OCI-LY7 (cell line): ENCODE results near the gene STIM1. TPM values are rescaled to one million over a fixed set of nuclear protein-coding genes. Genes with fewer than 3 reads are reported as not detected.
A peak's percentile ranks its signal among the peaks of the same experiment; 100 is the strongest.

Experiments used
- BruUV-seq: library from RNA; stranded (reverse); fragments of 400-500 nt; replicated peaks from 2 replicates; lab custom pipeline; 2021; lab: Mats Ljungman, UMichigan
- CTCF ChIA-PET: fragments of 300-600 bp; sonication (Branson Sonifier 250); formaldehyde crosslinking; loops from one replicate; lab custom pipeline; 2022; ENCODE audit warnings: antibody characterized with exemption; ENCODE audit not compliant: unreplicated experiment; lab: Charles Lee
- POLR2A ChIA-PET: fragments of 300-600 bp; sonication (Branson Sonifier 250); formaldehyde crosslinking; loops from one replicate; lab custom pipeline; 2022; ENCODE audit warnings: antibody characterized with exemption; lab: Charles Lee
- DNase-seq: peaks from one replicate; pipeline ENCODE4 v3.0.0-alpha.2; 2015; ENCODE audit warnings: low spot score
- H2AFZ ChIP-seq: fragments of 200-600 bp; sonication (generic), shearing (Covaris generic); 2 replicates; pipeline ENCODE4 v1.6.1; 2014; ENCODE audit warnings: mild to moderate bottlenecking, antibody characterized with exemption, low read length, moderate library complexity
- H3K27ac ChIP-seq: fragments of 200-600 bp; sonication (generic); 2 replicates; pipeline ENCODE4 v1.5.1; 2014; ENCODE audit warnings: mixed run types, low read depth, mild to moderate bottlenecking, moderate library complexity, low read length, inconsistent platforms; ENCODE audit not compliant: poor library complexity, severe bottlenecking
- H3K36me3 ChIP-seq: fragments of 200-600 bp; sonication (generic); 2 replicates; pipeline ENCODE4 v1.6.1; 2014; ENCODE audit warnings: mild to moderate bottlenecking, antibody characterized with exemption, low read length, moderate library complexity, mixed read lengths; ENCODE audit not compliant: insufficient read depth
- H3K4me1 ChIP-seq: fragments of 200-600 bp; sonication (generic); 2 replicates; pipeline ENCODE4 v1.5.1; 2014; ENCODE audit warnings: mild to moderate bottlenecking, low read length; ENCODE audit not compliant: insufficient read depth, poor library complexity, severe bottlenecking
- H3K4me2 ChIP-seq: fragments of 200-600 bp; sonication (generic); 2 replicates; pipeline ENCODE4 v1.6.1; 2014; ENCODE audit warnings: mild to moderate bottlenecking, low read length
- H3K4me3 ChIP-seq: fragments of 200-600 bp; sonication (generic); 2 replicates; pipeline ENCODE4 v1.5.1; 2014; ENCODE audit warnings: mild to moderate bottlenecking, low read depth, low read length; ENCODE audit not compliant: poor library complexity, severe bottlenecking
- H3K79me2 ChIP-seq: fragments of 200-600 bp; sonication (generic); 2 replicates; pipeline ENCODE4 v1.6.1; 2016; ENCODE audit warnings: low read depth, mild to moderate bottlenecking, low read length, moderate library complexity, mixed read lengths; ENCODE audit not compliant: insufficient read depth
- H3K9me2 ChIP-seq: fragments of 200-600 bp; sonication (generic); 2 replicates; pipeline ENCODE4 v1.6.1; 2016; ENCODE audit warnings: mild to moderate bottlenecking, low read length, mixed read lengths; ENCODE audit not compliant: insufficient read depth
- H3K9me3 ChIP-seq: fragments of 200-600 bp; sonication (generic); 2 replicates; pipeline ENCODE4 v1.6.1; 2014; ENCODE audit warnings: mild to moderate bottlenecking, mixed run types, low read length, mixed read lengths
- H4K20me1 ChIP-seq: fragments of 200-600 bp; sonication (generic); 2 replicates; pipeline ENCODE4 v1.6.1; 2014; ENCODE audit warnings: mild to moderate bottlenecking, antibody characterized with exemption, low read length, moderate library complexity, mixed read lengths; ENCODE audit not compliant: insufficient read depth
- EZH2phosphoT487 ChIP-seq: fragments of 200-600 bp; sonication (generic); IDR thresholded peaks from 2 replicates; pipeline ENCODE4 v1.6.1; 2018; ENCODE audit warnings: low read depth, borderline replicate concordance, mild to moderate bottlenecking, mixed run types, antibody characterized with exemption, low read length, moderate library complexity, mixed read lengths
- intact Hi-C: fragments of 100-400 bp; cut with micrococcal nuclease; formaldehyde crosslinking; loops from one replicate; pipeline ENCODE4 v1.10.0; 2022; ENCODE audit not compliant: unreplicated experiment
- total RNA-seq, 2 experiments: library from RNA; depleted of rRNA in 1 of 2; stranded (reverse); fragments of >200 nt in 1 of 2; shearing (Covaris generic) in 1 of 2; gene quantifications; 2 replicates each; pipeline ENCODE4 v1.2.3, GENCODE V29; 2014 to 2022
- TF ChIP-seq, protein P1 (sequence below): fragments of 200-600 bp; sonication (generic); conservative IDR thresholded peaks from 2 replicates; pipeline ENCODE4 v1.5.1; 2014; ENCODE audit warnings: mild to moderate bottlenecking, antibody characterized with exemption, low read length, moderate library complexity, mixed read lengths

Gene STIM1
- total RNA-seq, 2 experiments from 2014 or later: 21.0 to 49.1 TPM

DNA sequence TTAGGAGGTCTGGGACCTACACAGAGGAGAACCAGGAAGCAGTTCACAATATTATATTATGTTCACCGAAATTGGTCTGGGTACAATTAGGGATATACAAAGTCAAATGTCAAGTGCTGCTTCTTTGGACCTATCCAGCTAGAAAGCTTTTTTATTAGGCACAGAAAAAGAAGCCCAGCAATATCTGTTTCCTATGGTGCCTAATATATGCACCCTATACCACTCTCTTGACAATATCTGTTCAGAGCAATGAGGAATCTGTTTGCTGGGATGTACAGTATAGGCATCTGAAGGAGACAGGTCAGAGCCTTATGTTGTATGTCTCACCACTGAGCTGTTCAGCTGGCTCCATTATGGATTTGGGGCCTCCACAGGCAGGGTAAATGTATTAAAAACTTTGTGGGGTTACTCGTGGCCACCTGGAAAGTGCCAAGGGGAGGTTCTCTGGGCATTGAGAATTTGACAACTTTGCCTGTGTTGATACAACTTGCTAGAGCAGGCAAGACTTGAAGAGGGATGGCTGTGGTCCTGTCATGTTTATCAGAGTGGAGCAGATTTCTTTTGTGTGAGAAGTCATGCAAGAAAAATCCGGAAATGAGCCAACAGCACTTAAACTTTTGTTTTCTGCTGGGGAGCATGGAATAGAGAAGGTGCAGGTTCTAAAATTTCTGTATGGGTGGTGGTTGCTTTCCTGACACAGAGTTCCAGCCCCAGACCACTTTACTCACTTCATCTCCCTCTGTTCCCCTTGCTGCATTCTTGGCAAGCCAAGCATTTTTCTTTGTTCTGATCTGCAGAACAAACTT is 10.1 kb downstream of the STIM1 start:
- peak overlapping the region; percentile 33 for H3K4me3 ChIP-seq
- no TSS peak for BruUV-seq
- no peak overlapping the region for H2AFZ ChIP-seq
- no peaks in the 10 kb centered on the region for H4K20me1 ChIP-seq
- no peaks in the 10 kb centered on the region; the same call in 1 of the 2 replicates for H3K36me3 ChIP-seq
- H3K9me2 ChIP-seq: no peaks in the 10 kb centered on the region
- peaks cover 63% of the 10 kb centered on the region for H3K4me1 ChIP-seq
- no peaks in the 10 kb centered on the region for H3K9me3 ChIP-seq
- H3K4me2 ChIP-seq: peak overlapping the region; percentile 63
- peak overlapping the region; percentile 63 for H3K27ac ChIP-seq
- intact Hi-C loops: no loop called here
- TF ChIP-seq EZH2phosphoT487: no peak
- TF ChIP-seq, protein P1, sequence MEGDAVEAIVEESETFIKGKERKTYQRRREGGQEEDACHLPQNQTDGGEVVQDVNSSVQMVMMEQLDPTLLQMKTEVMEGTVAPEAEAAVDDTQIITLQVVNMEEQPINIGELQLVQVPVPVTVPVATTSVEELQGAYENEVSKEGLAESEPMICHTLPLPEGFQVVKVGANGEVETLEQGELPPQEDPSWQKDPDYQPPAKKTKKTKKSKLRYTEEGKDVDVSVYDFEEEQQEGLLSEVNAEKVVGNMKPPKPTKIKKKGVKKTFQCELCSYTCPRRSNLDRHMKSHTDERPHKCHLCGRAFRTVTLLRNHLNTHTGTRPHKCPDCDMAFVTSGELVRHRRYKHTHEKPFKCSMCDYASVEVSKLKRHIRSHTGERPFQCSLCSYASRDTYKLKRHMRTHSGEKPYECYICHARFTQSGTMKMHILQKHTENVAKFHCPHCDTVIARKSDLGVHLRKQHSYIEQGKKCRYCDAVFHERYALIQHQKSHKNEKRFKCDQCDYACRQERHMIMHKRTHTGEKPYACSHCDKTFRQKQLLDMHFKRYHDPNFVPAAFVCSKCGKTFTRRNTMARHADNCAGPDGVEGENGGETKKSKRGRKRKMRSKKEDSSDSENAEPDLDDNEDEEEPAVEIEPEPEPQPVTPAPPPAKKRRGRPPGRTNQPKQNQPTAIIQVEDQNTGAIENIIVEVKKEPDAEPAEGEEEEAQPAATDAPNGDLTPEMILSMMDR: no peak
- peak; percentile 73 for DNase-seq
- CTCF ChIA-PET: interaction anchor here (0.6 to 1.2 kb wide), 2 partner anchors 9 to 30 kb away, joined by 3 read pairs; no protein-coding TSS in a partner anchor
- POLR2A ChIA-PET: interaction anchor here (0.7 to 2.4 kb wide), 8 partner anchors 10 to 83 kb away, joined by 3 to 12 read pairs (median 6); partner anchors contain the start of gene STIM1
- peaks cover 70% of the 10 kb centered on the region for H3K79me2 ChIP-seq

DNA sequence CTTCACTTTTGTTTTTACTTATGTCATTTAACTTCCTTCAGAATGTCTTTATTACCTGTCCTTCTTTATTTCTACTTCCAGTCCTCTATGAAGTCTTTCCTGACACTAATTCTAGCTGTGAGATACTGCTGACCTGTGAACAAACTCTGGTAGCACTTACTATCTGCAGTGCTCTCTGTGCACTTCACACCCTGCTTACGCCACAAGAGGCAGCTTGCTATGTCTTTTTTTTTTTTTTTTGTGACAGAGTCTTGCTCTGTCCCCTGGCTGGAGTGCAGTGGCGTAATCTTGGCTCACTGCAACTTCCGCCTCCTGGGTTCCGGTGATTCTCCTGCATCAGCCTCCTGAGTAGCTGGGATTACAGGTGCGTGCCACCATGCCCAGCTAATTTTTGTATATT is 10.7 kb downstream of the STIM1 start:
- no peaks in the 10 kb centered on the region; the same call in 1 of the 2 replicates for H3K36me3 ChIP-seq
- H3K4me2 ChIP-seq: peak overlapping the region; percentile 63
- H3K4me3 ChIP-seq: peak overlapping the region; percentile 33
- CTCF ChIA-PET: interaction anchor here (0.6 to 1.2 kb wide), 3 partner anchors 8 to 29 kb away, joined by 3 to 4 read pairs (median 3); no protein-coding TSS in a partner anchor
- POLR2A ChIA-PET: interaction anchor here (0.7 to 2.4 kb wide), 6 partner anchors 10 to 82 kb away, joined by 3 to 12 read pairs (median 8); partner anchors contain the start of gene STIM1
- no peaks in the 10 kb centered on the region for H3K9me2 ChIP-seq
- peak overlapping the region; percentile 63 for H3K27ac ChIP-seq
- TF ChIP-seq, protein P1: 0 out of 2 replicates have a peak, but pooled peaks have one; percentile 27
- TF ChIP-seq EZH2phosphoT487: no peak
- no peaks in the 10 kb centered on the region for H3K9me3 ChIP-seq
- H3K79me2 ChIP-seq: peaks cover 65% of the 10 kb centered on the region
- H4K20me1 ChIP-seq: no peaks in the 10 kb centered on the region
- peaks cover 60% of the 10 kb centered on the region for H3K4me1 ChIP-seq
- H2AFZ ChIP-seq: no peak overlapping the region
- no TSS peak for BruUV-seq
- intact Hi-C loops: no loop called here
- peak; percentile 51 for DNase-seq
